ENCODE data around the gene GRK1. TPM values are rescaled to one million over a fixed set of nuclear protein-coding genes. Genes with fewer than 3 reads are reported as not detected.

GRK1 gene
- total and polyA plus RNA-seq, 11 donors: 0.08 to 1.3 (median 0.16) TPM; not detected in 3

DNA sequence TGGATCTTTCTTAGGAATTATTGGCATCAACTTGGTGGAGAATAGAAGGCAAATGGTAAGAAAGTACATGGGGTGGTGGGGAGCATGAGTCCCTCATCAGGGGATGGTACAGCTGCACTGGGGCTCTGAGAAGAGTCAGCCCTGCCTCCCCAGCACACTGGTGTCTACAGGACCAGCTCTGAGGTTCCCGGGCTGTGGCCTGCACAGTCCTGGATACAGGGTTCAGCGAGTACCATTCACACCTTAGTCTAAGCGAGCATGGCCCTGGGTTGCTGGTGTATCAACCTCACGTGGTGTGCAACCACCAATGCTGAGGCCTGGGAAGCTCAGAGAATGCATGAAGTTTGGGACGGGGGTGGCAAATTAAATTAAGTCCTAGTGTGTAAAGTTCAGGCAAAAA lies 102.1 kb downstream of the GRK1 start:
- WGBS, 4 donors: 87 to 100% (median 91%) methylated on average over 3 to 5 of the region's 5 CpGs
- no peak for ATAC-seq

DNA sequence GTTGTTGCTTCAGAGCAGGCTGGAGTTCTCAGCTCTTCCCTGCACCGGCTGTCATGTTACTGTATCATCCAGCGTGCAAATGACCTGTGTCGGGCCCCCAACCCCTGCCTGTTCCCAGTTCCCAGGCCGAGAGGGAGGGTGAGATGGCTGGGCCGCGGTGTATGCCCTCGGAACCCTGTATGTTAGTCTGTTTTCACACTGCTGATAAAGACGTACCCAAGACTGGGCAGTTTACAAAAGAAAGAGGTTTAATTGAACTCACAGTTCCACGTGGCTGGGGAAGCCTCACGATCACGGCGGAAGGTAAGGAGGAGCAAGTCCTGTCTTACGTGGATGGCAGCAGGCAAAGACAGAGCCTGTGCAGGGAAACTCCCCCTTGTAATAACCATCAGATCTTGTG lies 102.9 kb downstream of the GRK1 start:
- intact Hi-C loops (cut with DNase I): no loop called here
- H3K4me3 ChIP-seq: no peak overlapping the region
- H3K4me1 ChIP-seq: peaks cover 0 to 11% (median 0%) of the 10 kb centered on the region in 12 donors
- TF ChIP-seq, protein P1, sequence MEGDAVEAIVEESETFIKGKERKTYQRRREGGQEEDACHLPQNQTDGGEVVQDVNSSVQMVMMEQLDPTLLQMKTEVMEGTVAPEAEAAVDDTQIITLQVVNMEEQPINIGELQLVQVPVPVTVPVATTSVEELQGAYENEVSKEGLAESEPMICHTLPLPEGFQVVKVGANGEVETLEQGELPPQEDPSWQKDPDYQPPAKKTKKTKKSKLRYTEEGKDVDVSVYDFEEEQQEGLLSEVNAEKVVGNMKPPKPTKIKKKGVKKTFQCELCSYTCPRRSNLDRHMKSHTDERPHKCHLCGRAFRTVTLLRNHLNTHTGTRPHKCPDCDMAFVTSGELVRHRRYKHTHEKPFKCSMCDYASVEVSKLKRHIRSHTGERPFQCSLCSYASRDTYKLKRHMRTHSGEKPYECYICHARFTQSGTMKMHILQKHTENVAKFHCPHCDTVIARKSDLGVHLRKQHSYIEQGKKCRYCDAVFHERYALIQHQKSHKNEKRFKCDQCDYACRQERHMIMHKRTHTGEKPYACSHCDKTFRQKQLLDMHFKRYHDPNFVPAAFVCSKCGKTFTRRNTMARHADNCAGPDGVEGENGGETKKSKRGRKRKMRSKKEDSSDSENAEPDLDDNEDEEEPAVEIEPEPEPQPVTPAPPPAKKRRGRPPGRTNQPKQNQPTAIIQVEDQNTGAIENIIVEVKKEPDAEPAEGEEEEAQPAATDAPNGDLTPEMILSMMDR (IDR thresholded peaks at IDR 0.05): no peak
- TF ChIP-seq POLR2A (IDR thresholded peaks at IDR 0.05): no peak
- H3K27ac ChIP-seq: no peak overlapping the region
- no peaks in the 10 kb centered on the region for H3K27me3 ChIP-seq
- ATAC-seq (no peak), DNase-seq (peak in 2 of 5 donors; percentile 1 to 20)
- H3K36me3 ChIP-seq: peaks cover 0 to 13% (median 0%) of the 10 kb centered on the region in 9 donors
- peaks cover 0 to 14% (median 2%) of the 10 kb centered on the region in 12 donors for H3K9me3 ChIP-seq
- WGBS, 4 donors: 84 to 90% (median 88%) methylated on average over 13 of the region's 13 CpGs

More for the DNA sequence above, 102.1 kb downstream of the GRK1 start:
- intact Hi-C loops (cut with DNase I): no loop called here
- Histone ChIP-seq H3K9me3 (peaks cover 0 to 14% (median 2%) of the 10 kb centered on the region in 12 donors), H3K4me3 (no peak overlapping the region), H3K27me3 (no peaks in the 10 kb centered on the region), H3K36me3 (peaks cover 0 to 13% (median 0%) of the 10 kb centered on the region in 9 donors), H3K4me1 (peaks cover 0 to 11% (median 0%) of the 10 kb centered on the region in 12 donors), H3K27ac (no peak overlapping the region)
- no peak for TF ChIP-seq POLR2A (IDR thresholded peaks at IDR 0.05)
- TF ChIP-seq, protein P1 (IDR thresholded peaks at IDR 0.05): no peak
- no peak for DNase-seq

DNA sequence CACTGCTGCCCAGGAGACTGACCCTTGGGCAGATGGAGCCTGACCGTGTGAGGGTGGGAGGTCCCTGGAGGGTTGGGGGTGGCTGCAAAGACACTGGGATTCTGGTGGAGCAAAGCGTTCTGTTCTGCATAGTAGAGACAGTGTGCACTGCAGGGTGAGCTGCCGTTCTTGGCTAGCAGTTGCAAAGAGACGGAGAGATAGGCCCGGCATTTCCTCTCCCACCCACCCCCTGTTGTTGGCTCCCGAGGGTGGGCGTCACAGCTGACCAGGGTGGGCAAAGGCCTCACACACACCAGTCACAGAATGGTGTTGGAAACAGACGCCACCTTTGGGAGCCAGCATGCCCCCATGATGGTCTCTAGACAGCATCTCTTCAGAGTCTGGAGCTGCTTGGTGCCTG lies 103.4 kb downstream of the GRK1 start:
- 78 to 83% (median 79%) methylated on average over 6 to 8 of the region's 8 CpGs for WGBS, 4 donors
- H3K4me3 ChIP-seq: no peak overlapping the region
- TF ChIP-seq POLR2A (IDR thresholded peaks at IDR 0.05): no peak
- TF ChIP-seq, protein P1 (IDR thresholded peaks at IDR 0.05): no peak
- peaks cover 0 to 11% (median 0%) of the 10 kb centered on the region in 12 donors for H3K4me1 ChIP-seq
- peaks cover 0 to 13% (median 0%) of the 10 kb centered on the region in 9 donors for H3K36me3 ChIP-seq
- peaks cover 0 to 14% (median 2%) of the 10 kb centered on the region in 12 donors for H3K9me3 ChIP-seq
- H3K27me3 ChIP-seq: peaks cover 0 to 3% (median 0%) of the 10 kb centered on the region in 9 donors
- no peak for ATAC-seq
- peak in 1 of 5 donors; percentile 17 for DNase-seq
- intact Hi-C loops (cut with DNase I): no loop called here
- no peak overlapping the region for H3K27ac ChIP-seq

DNA sequence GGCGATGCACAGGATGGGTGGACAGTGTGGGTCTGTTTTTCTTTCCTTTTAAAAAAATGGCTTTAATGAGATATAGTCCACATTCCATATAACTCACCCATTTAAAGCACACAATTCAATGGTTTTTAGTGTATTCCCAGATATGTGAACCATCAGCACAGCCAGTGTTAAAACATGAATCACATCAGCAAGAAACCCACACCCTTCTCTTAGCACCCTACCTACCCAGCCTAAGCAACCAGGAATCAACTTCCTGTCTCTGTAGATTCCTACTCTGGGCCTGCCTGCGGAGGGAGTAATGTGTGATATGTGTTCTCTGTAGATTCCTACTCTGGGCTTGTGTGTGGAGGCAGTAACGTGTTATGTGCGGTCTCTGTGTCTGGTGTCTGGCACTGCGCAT lies 103.9 kb downstream of the GRK1 start:
- intact Hi-C loops (cut with DNase I): no loop called here
- no peak overlapping the region for H3K27ac ChIP-seq

More for the DNA sequence above, 103.9 kb downstream of the GRK1 start:
- 92 to 97% (median 93%) methylated on average over 5 of the region's 5 CpGs for WGBS, 4 donors
- DNase-seq (peak in 1 of 5 donors; percentile 1), ATAC-seq (no peak)
- no peak overlapping the region for H3K4me3 ChIP-seq
- H3K9me3 ChIP-seq: peaks cover 0 to 14% (median 2%) of the 10 kb centered on the region in 12 donors
- H3K4me1 ChIP-seq: peaks cover 0 to 11% (median 0%) of the 10 kb centered on the region in 12 donors
- TF ChIP-seq, protein P1 (IDR thresholded peaks at IDR 0.05): no peak
- TF ChIP-seq POLR2A (IDR thresholded peaks at IDR 0.05): no peak
- peaks cover 0 to 7% (median 0%) of the 10 kb centered on the region in 9 donors for H3K27me3 ChIP-seq
- peaks cover 0 to 13% (median 0%) of the 10 kb centered on the region in 9 donors for H3K36me3 ChIP-seq

Data from heart left ventricle (tissue), 16 donors.